Vagina (tissue), 2 donors: ENCODE measurements around the gene TNS3.

Source experiments
- POLR2AphosphoS5 ChIP-seq, 2 donors: sonication (generic); formaldehyde crosslinking; IDR thresholded peaks; one replicate each; pipeline ENCODE4 v1.9.0; 2017; ENCODE audit warnings: antibody characterized with exemption in 2 of 2, mild to moderate bottlenecking in 2 of 2, low read depth in 1 of 2; ENCODE audit not compliant: insufficient read depth in 1 of 2
- TF ChIP-seq, protein P1 (sequence below), 3 experiments: fragments of 450-650 bp in 2 of 3; fragments of 200-600 bp in 1 of 3; sonication (generic) in 1 of 3; IDR thresholded peaks; one replicate each; pipeline ENCODE4 v1.5.1; 2017 to 2019; ENCODE audit warnings: antibody characterized with exemption in 3 of 3, mild to moderate bottlenecking in 2 of 3, moderate library complexity in 2 of 3

DNA sequence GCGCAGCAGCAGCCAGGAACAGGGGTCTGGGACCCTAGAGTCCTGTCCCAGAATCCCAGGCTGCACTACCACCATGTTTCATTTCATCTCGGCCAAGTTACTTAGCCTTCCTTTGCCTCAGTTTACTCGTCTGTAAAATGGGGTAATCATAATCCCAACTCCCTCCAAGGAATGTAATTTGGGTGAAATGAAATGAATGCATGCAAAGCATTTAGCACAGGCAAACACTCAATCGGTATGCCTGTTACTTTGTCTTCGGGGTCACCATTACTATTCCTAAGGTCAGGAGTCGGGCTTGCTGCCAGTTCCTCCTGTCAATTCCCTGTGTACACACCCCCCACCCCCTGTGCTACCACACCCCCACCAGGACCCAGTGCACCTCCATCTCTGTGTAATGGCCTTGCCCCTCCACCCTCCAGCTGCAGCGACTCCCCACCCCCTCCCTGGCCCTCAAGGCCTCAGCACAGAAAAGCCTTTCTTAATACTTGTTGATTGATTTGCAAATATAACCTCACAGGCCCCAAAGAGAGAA is 1.7 kb downstream of the TNS3 start:
- TF ChIP-seq POLR2AphosphoS5 (IDR thresholded peaks at IDR 0.05; ENCODE audit: insufficient read depth in 1 of 2, low read depth in 1 of 2): no peak
- TF ChIP-seq, protein P1, sequence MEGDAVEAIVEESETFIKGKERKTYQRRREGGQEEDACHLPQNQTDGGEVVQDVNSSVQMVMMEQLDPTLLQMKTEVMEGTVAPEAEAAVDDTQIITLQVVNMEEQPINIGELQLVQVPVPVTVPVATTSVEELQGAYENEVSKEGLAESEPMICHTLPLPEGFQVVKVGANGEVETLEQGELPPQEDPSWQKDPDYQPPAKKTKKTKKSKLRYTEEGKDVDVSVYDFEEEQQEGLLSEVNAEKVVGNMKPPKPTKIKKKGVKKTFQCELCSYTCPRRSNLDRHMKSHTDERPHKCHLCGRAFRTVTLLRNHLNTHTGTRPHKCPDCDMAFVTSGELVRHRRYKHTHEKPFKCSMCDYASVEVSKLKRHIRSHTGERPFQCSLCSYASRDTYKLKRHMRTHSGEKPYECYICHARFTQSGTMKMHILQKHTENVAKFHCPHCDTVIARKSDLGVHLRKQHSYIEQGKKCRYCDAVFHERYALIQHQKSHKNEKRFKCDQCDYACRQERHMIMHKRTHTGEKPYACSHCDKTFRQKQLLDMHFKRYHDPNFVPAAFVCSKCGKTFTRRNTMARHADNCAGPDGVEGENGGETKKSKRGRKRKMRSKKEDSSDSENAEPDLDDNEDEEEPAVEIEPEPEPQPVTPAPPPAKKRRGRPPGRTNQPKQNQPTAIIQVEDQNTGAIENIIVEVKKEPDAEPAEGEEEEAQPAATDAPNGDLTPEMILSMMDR (IDR thresholded peaks at IDR 0.05): no peak
